Gastrocnemius medialis (tissue), 4 donors: ENCODE measurements around the gene PCED1B. TPM values are rescaled to one million over a fixed set of nuclear protein-coding genes. Genes with fewer than 3 reads are reported as not detected.
"Not testable (repeated sequence)": the region's sequence is repeated elsewhere in the genome, so short reads cannot be mapped to it uniquely, and the experiment has no call there.

Experiments used
- ATAC-seq, 2 donors: fragments of 150-250 bp; one replicate each; pipeline ENCODE4 v1.9.1; 2016
- DNase-seq, 2 donors: peaks; one replicate each; pipeline ENCODE4 v3.0.0-alpha.2; 2019
- H3K27ac ChIP-seq, 4 donors: fragments of 200-600 bp; sonication (generic); 1 replicate in 1 of 4; 2 replicates in 3 of 4; pipeline ENCODE4 v1.5.1; 2016 to 2018; ENCODE audit warnings: mild to moderate bottlenecking in 2 of 4, moderate library complexity in 1 of 4
- H3K27me3 ChIP-seq, 3 donors: fragments of 200-600 bp; sonication (generic) in 2 of 3; 1 replicate in 1 of 3; 2 replicates in 2 of 3; pipeline versions ENCODE4 v1.5.1 to v1.6.0; 2016 to 2019; ENCODE audit warnings: mild to moderate bottlenecking in 1 of 3, moderate library complexity in 1 of 3
- H3K36me3 ChIP-seq, 2 donors: fragments of 200-600 bp; sonication (generic) in 1 of 2; one replicate each; pipeline ENCODE4 v1.5.1; 2017 to 2018
- H3K4me1 ChIP-seq, 2 donors: fragments of 200-600 bp; sonication (generic) in 1 of 2; one replicate each; pipeline ENCODE4 v1.5.1; 2016 to 2017; ENCODE audit warnings: mild to moderate bottlenecking in 2 of 2
- H3K4me3 ChIP-seq, 4 donors: fragments of 200-600 bp; sonication (generic) in 3 of 4; 1 replicate in 1 of 4; 2 replicates in 3 of 4; pipeline ENCODE4 v1.5.1; 2016 to 2019; ENCODE audit warnings: mild to moderate bottlenecking in 2 of 4
- H3K9me3 ChIP-seq, 3 donors: fragments of 200-600 bp; sonication (generic) in 2 of 3; 1 replicate in 1 of 3; 2 replicates in 2 of 3; pipeline ENCODE4 v1.5.1; 2016 to 2019
- POLR2A ChIP-seq, 2 donors: fragments of 450-650 bp; IDR thresholded peaks; one replicate each; pipeline ENCODE4 v1.6.1; 2017; ENCODE audit warnings: antibody characterized with exemption in 2 of 2, mild to moderate bottlenecking in 2 of 2, moderate library complexity in 2 of 2
- in situ Hi-C, 4 donors: fragments of 200-750 bp; cut with MboI; loops; one replicate each; pipeline versions ENCODE4 v1.15.0 to v1.8.0; 2017; ENCODE audit warnings: low sequenced_read_pairs in 4 of 4
- intact Hi-C: fragments of 100-400 bp; cut with DNase I; formaldehyde crosslinking; loops from one replicate; pipeline ENCODE4 v1.15.1; 2023; ENCODE audit warnings: low total_unique reads
- total RNA-seq, 4 donors: library from RNA; depleted of rRNA; stranded (reverse); fragments of >200 nt; gene quantifications; one replicate each; pipeline versions ENCODE4 v1.1.0 to v1.2.3, GENCODE V29; 2016
- TF ChIP-seq, protein P1 (sequence below), 5 experiments: fragments of 450-650 bp in 3 of 5; fragments of 200-600 bp in 2 of 5; sonication (generic) in 2 of 5; IDR thresholded peaks in 4 of 5; conservative IDR thresholded peaks in 1 of 5; 1 replicate in 4 of 5; 2 replicates in 1 of 5; pipeline ENCODE4 v1.5.1; 2016 to 2019; ENCODE audit warnings: antibody characterized with exemption in 5 of 5, mild to moderate bottlenecking in 3 of 5, moderate library complexity in 3 of 5

Gene PCED1B
- total RNA-seq, 4 donors from 2014 or later: 0.36 to 0.55 (median 0.47) TPM; not detected in 1

DNA sequence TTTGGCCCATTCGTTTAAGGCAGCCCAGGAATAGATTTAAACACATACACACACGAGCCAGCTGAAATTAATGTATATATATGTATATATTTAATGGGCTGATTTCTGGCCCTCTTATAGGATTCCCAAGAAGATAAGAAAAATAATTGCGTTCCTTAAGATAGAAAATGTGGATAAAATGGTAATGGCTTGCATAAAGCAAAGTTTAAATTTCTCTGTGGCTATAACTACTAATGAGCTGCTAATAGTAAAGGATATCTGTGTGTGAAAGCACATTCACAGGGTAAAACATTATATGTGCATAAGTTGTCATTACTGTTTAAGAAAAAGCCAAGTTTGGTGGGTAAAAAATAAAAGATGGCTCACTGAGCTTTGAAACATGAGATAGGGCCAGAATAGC is 134.0 kb downstream of the PCED1B start:
- Histone ChIP-seq H3K4me1 (no peaks in the 10 kb centered on the region), H3K27me3 (no peaks in the 10 kb centered on the region), H3K27ac (no peak overlapping the region), H3K9me3 (no peaks in the 10 kb centered on the region), H3K4me3 (no peak overlapping the region), H3K36me3 (no peaks in the 10 kb centered on the region)
- DNase-seq (no peak), ATAC-seq (no peak)
- TF ChIP-seq, protein P1, sequence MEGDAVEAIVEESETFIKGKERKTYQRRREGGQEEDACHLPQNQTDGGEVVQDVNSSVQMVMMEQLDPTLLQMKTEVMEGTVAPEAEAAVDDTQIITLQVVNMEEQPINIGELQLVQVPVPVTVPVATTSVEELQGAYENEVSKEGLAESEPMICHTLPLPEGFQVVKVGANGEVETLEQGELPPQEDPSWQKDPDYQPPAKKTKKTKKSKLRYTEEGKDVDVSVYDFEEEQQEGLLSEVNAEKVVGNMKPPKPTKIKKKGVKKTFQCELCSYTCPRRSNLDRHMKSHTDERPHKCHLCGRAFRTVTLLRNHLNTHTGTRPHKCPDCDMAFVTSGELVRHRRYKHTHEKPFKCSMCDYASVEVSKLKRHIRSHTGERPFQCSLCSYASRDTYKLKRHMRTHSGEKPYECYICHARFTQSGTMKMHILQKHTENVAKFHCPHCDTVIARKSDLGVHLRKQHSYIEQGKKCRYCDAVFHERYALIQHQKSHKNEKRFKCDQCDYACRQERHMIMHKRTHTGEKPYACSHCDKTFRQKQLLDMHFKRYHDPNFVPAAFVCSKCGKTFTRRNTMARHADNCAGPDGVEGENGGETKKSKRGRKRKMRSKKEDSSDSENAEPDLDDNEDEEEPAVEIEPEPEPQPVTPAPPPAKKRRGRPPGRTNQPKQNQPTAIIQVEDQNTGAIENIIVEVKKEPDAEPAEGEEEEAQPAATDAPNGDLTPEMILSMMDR (IDR thresholded peaks at IDR 0.05 in 4 of 5, conservative IDR thresholded peaks at IDR 0.05 in 1 of 5): no peak
- TF ChIP-seq POLR2A (IDR thresholded peaks at IDR 0.05): no peak
- in situ Hi-C loops: no loop called here
- intact Hi-C loops: no loop called here

DNA sequence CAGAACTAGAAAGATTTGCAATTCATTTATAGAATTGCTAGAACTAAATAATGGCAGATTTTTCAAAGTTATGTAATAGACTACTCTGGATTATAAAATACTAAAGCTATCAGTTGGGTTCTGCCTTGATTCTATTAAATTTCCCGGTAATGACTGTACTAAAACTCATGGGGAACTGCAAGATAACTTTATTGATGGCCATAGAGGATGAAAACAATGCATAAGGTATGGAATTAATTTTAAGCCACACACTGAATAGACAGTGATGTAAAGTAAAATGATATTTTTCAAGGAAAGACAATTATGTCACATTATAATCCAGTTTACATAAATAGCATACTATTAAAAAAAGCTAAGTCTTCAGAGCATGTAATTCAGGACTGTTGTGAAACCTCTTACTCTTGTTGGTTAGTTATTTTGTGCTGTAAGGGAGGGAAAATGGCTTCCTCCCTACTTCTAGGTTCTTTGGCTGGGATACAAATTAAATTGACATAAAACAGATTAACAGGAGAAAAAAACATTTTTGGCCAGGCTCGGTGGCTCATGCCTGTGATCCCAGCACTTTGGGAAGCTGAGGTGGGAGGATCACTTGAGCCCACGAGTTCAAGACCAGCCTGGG is 134.7 kb downstream of the PCED1B start:
- intact Hi-C loops (no loop called here), in situ Hi-C loops (no loop called here)
- ATAC-seq: no peak
- Histone ChIP-seq H3K36me3 (no peaks in the 10 kb centered on the region), H3K4me1 (no peaks in the 10 kb centered on the region), H3K9me3 (no peaks in the 10 kb centered on the region), H3K27me3 (no peaks in the 10 kb centered on the region), H3K27ac (no peak overlapping the region), H3K4me3 (no peak overlapping the region)
- TF ChIP-seq POLR2A (IDR thresholded peaks at IDR 0.05): no peak
- TF ChIP-seq, protein P1 (IDR thresholded peaks at IDR 0.05 in 4 of 5, conservative IDR thresholded peaks at IDR 0.05 in 1 of 5): no peak
- no peak for DNase-seq

DNA sequence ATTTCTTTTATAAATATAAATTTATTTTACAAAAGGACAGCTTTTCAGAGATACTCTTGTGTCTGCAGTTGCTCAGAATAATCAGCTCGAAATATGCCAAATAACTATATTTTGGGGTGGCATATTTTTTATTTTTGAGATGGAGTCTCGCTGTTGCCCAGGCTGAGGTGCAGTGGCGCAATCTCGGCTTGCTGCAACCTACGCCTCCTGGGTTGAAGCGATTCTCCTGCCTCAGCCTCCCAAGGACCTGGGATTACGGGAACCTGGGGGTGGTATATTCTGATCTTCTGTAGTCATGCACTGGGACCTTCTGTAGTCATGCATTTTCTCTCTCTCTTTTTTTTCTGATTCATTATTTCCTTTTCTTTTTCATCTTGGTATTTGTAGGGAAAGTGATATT is 135.3 kb downstream of the PCED1B start:
- in situ Hi-C loops (no loop called here), intact Hi-C loops (no loop called here)
- Histone ChIP-seq H3K4me3 (no peak overlapping the region), H3K36me3 (no peaks in the 10 kb centered on the region), H3K9me3 (no peaks in the 10 kb centered on the region), H3K27me3 (no peaks in the 10 kb centered on the region), H3K27ac (no peak overlapping the region), H3K4me1 (no peaks in the 10 kb centered on the region)
- TF ChIP-seq, protein P1 (IDR thresholded peaks at IDR 0.05 in 4 of 5, conservative IDR thresholded peaks at IDR 0.05 in 1 of 5): no peak
- DNase-seq (no peak), ATAC-seq (no peak)

DNA sequence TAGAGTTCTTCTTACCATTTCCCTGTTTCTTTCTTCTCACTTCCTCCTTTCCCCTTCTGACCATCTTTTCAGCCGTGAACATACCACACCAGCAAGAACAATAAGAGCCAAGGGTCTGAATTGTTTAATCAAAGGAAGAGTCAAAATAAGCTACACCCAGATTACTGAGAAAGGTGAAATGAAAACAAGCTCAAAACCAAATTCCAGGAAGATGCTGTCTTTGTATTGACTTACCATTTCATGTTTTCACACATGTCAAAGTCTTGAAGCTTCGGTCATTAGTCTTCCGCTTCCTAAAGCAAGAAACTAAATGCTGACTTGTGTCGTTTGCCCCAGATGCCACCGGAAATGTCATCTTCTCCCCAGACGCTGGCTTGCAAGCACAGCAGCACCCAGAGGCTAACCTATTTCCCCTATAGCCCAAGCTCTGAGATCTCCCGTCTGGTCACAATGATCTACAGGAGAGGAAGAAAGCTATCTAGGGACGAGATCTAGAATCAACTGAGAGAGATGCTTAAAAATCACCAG is 136.8 kb downstream of the PCED1B start:
- Histone ChIP-seq H3K36me3 (no peaks in the 10 kb centered on the region), H3K4me3 (peak overlapping the region in 1 of 4 donors; percentile 4), H3K27me3 (no peaks in the 10 kb centered on the region), H3K4me1 (no peaks in the 10 kb centered on the region), H3K9me3 (no peaks in the 10 kb centered on the region), H3K27ac (no peak overlapping the region)
- TF ChIP-seq, protein P1 (IDR thresholded peaks at IDR 0.05 in 4 of 5, conservative IDR thresholded peaks at IDR 0.05 in 1 of 5): no peak
- no peak for TF ChIP-seq POLR2A (IDR thresholded peaks at IDR 0.05)
- DNase-seq: peak; percentile 13 to 35
- peak in 1 of 2 donors; percentile 27 for ATAC-seq
- in situ Hi-C loops (no loop called here), intact Hi-C loops (no loop called here)

DNA sequence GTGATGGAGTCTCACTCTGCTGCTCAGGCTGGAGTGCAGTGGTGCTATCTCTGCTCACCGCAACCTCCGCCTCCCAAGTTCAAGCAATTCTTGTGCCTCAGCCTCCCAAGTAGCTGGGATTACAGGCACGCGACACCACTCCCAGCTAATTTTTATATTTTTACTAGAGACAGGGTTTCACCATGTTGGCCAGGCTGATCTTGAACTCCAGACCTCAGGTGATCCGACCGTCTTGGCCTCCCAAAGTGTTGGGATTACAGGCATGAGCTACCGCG is 138.1 kb downstream of the PCED1B start:
- H3K9me3 ChIP-seq, H3K36me3 ChIP-seq, DNase-seq, in situ Hi-C loops, H3K4me1 ChIP-seq, H3K27ac ChIP-seq, intact Hi-C loops, ATAC-seq, H3K4me3 ChIP-seq, H3K27me3 ChIP-seq: not testable (repeated sequence)
